Daoy (cell line): Measurements from ENCODE around the gene UBXN11. TPM values are rescaled to one million over a fixed set of nuclear protein-coding genes. Genes with fewer than 3 reads are reported as not detected.

Experiments used
- DNase-seq: peaks from one replicate; pipeline ENCODE4 v3.0.0-alpha.2; 2015; ENCODE audit warnings: low read depth
- total RNA-seq: library from RNA; depleted of rRNA; stranded (reverse); fragments of >200 nt; shearing (Covaris generic); gene quantifications from 2 replicates; pipeline ENCODE4 v1.2.3, GENCODE V29; 2014; rRNA removed

The UBXN11 gene
- total RNA-seq, 1 experiment from 2014 or later, result 9.0 TPM

DNA sequence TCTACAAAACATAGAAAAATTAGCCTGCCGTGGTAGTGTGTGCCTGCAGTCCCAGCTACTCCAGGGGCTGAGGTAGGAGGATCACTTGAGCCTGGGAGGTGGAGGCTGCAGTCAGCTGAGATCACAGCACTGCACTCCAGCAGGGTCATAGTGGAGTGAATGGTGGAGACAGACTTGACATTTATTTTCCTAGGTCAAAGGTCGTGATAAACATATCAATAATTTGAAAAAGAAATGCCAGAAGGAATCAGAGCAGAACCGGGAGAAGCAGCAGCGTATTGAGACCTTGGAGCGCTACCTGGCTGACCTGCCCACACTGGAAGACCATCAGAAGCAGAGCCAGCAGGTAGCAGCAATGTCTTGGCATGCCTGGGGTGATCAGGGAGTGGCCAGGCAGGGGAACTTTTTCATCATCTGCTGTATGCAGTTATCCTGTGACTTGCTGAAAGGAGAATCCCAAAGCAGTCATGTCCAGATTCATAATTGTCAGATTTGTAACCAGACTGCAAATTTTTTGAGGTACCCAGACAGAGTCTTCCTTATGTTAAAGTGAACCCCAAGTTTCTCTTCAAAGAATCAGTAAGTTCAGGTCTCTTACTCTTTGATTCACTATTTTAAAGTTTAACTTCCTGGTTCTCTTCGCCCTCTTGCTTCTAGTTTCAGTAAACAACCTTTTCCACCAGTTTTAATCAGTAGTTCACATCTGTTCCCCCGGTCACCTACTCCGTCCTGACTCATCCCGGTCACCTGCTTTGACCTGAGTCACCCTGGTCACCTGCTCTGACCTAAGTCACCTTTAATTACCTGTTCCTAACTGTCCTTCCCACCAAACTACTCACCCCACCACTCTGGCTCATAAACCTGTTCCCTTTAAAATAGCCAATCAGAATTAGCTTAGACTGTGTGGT, 37.9 kb downstream of the UBXN11 start:
- no peak for DNase-seq

DNA sequence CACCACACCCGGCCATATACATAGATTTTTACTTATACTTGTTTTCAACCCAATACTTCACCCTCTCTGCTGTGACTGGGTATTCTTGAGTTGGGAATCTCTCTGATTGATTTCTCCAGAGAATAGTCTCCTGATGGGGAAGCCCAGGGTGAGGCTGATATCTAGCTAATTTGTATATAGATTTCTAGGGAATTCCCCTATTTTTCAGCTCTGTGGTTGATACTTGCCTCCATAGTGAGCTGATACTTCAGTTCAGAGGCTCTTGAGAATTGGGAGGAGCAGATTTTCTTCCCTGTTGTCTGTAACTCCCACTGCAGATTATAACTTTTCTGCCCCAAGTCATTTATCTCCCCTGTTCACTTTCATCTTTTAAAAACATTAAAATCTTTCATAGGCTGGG, 41.0 kb downstream of the UBXN11 start:
- no peak for DNase-seq

DNA sequence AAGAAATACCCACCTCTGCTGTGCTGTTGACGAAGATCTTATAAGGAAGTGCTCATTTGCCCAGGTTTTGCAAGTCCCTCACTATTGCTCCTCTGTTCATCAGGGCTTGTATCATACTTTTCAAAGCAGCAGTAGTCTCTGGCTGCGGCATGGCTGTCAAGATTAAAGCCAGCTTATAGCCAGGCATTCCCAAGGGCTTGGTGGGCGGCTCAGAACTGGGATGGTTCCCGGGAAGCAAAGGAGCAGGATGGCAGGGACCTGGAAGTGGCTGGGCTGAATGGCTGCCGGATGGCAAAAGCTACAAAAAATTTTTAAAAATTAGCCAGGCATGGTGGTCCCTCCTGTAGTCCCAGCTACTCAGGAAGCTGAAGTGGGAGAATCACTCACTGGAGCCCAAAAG, 43.2 kb downstream of the UBXN11 start:
- DNase-seq, result no peak

DNA sequence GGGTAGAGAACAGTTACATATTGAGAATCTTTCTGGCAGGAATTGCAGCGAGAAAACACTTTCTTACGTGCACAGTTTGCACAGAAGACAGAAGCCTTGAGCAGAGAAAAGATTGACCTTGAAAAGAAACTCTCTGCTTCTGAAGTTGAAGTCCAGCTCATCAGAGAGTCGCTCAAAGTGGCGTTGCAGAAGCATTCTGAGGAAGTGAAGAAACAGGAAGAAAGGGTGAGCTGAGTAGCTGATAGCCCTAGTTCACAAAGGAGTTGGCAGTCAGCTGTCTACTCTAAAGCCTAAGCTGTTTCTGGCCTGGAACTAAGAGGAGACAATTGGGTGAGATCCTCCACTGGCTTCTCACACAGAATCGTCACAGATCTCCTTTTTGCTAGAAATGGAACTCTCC, 46.9 kb downstream of the UBXN11 start:
- no peak for DNase-seq

DNA sequence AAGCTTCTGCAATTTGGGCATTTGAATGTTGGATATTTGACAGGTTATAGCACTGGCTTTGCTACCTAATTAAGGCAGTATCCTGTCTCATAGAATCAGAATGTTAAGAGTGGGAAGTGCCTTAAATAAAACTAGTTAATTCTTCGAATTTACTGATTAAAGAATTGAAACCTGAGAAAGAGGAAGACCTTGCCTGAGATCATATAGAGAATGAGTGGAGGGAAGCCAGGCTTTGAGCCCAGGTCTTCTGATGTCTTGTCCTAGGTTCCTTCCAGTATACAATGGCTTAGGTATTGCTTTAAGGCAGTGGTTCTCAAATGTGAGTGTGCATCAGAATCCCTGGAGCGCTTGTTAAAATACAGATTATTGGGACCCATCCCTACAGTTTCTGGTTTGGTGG, 47.4 kb downstream of the UBXN11 start:
- no peak for DNase-seq

DNA sequence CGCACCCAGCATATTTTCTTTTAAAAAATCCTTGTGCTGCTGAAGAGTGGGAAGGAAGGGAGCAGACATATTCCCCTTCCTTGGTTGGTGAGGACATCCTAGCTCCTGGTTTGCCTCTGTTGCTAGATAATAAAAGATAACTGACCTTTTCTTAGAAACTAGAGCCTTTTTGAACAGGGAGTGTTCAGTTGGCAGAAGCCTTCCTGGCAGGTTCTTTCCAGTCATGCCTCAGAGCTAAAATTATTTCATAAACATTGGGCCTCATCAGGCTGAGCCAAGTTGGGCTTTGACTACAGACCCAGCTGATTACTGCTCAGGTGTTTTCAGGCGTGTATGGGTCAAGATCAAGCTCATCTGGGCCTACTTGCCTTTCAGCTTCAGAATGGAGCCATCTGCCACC, 49.2 kb downstream of the UBXN11 start:
- DNase-seq, result no peak

DNA sequence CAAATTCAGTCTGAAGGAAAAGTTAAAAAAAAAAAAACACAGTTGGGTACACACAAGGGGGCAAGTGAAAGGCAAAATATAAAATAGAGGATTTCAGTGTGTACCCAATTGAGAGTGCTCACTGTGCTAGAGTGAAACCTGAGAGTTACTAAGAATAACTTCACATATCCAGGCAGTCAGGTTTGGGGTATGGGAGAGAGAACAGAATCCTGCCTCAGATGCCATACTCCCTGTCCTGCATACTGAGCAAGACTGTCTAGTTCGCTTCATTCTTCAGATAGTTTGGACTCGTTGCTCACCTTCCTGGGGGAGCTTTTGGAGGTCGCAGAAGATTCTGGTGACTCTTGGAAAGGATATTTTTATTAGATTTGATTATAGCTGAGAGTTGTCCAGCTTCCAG, 52.0 kb downstream of the UBXN11 start:
- DNase-seq, result no peak

DNA sequence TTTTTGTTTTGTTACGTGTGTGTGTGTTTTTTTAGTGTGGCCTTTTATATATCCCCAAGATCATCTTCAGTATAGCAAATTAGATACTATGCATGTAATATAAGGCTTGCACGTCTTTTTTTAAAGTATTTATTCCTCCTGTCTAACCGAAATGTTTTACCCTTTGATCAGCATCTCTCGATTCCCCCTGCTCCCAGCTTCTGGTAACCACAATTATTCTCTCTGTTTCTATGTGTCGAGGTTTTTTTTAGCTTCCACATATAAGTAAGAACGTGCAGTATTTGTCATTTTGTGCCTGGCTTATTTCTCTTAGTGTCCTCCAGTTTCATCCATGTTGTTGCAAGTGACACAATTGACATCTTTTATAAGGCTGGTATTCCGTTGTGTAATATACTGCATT, 53.7 kb downstream of the UBXN11 start:
- no peak for DNase-seq

DNA sequence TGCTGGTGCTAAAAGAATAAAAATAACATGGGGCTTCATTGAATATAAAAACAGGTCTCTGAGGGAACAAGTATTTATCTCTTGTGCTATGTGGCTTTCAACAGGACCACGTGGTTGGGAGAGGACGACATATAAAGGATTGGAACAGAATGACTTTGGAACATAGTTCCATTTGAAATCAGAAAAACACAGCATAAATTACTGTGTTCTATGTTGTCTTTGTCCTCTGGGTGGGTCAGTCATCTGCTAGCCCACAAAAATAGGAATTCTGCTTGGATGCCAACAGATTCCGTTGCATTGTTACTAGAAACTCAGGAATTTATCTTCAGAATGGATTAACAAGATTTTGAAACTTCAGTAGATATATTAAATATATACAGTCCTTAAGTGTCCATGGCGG, 66.5 kb downstream of the UBXN11 start:
- DNase-seq, result no peak

DNA sequence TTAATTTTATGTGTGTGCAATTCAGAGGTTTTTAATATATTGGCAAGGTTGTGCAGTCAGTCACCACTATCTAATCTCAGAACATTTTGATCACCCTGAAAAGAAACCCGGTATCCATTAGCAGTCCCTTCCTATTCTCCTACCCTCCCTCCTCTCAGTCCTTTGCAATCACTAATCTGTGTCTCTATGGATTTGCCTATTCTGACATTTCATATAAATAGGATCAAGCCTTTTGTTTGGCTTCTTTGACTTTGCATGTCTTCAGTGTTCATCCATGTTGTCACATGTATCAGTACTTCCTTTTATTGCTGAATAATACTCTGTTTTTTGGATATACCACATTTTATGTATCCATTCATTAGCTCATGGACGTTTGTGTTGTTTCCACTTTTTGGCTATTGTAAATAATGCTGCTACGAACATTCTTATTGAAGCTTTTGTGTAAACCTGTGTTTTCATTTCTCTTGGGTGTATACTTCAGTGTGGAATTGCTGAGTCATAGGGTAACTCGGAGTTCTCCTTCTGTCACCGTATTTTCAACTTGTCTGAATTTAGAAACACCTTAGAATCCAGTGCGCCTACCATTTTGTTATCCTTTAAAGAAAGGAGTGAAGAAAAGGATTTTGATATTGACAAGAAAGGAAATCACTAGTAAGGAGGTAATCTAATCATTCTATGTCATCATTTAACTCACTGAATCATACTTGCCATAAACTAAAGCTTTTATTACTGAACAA, 69.0 kb downstream of the UBXN11 start:
- peak; percentile 20 for DNase-seq

DNA sequence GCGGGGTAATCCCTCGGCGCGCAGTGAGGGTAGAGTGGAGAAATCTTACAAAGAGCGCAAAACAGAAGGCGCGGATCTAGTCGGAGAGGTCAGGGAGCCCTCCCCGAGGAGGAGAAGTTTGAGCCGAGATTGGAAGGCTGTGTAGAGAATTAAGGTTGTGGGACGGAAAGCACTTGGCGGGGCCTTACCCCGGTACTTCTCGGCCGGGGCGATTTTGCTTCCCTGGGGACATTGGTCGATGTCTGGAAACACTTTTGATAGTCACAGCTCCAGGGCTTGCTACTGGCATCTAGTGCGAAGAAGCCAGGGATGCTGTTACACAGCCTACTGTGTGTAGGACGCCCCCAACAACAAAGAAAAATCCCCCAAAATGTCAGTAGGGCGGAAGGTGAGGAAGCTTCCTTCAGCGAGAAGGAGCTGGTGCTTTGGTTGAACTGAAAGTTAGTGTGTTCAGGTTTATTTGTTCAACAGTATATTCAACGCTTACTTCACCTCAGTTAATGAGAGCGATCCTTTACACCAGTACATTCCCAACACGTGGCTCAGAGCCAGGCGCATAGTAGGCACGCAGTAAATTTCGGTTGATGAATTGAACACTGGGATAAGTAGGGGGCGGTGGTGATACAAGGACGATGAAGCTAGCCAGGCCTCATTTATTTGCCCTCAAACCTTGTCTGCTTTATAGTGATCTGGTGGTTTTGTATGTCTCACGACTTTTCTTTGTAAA, 71.6 kb downstream of the UBXN11 start:
- DNase-seq, result peak; percentile 46

DNA sequence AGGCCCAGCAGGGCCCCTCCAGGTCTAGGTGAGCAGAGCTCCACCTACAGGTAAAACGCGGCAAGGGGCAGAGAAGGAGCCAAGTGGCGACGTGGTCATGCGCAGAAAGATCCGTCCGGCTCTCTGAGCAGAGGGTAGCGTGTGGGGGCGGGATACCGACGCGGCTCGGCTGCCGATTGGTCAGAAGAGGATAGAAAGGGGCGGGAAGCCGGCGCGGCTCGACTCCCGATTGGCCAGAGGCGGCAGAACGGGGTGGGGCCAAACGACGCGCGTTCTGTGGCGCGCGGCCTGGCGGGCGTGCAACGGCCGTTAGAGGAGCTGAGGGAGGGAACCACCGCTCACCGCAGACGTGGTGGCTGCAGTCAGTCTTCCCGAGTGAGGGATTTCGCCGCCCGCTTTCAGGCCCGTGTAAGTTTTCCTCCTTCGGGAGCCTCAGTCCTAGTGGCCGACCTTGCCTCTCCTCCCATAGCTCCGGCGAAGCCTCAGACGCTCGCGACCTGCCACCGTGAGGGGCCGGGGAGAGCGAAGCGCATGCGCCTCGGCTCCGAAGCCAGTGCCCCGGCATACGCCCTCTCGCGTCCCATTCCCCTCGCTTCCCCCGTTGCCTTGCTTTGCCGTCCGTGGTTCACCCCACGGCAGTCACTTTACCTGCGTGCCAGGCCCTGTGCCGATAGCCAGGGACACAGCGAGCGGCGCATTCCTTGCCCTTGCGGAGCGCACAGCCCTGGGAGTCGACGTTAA, 72.4 kb downstream of the UBXN11 start, which contains the start of gene CEP85:
CEP85 (plus strand) TSS at position 298 of the 741 bp plus-strand sequence. CDS start 5,584 bp downstream, outside the sequence.
- peak; percentile 98 for DNase-seq

Other genes starting within 250 kb of the UBXN11 start
- gene TRIM63, start 239.0 kb downstream of the UBXN11 start, total RNA-seq, result not detected in 2 replicates
- gene PDIK1L, start 194.8 kb downstream of the UBXN11 start, total RNA-seq, result 9.4 and 12.2 TPM in 2 replicates
- gene FAM110D, start 147.6 kb downstream of the UBXN11 start, total RNA-seq, result 0.51 TPM in 1 of 2 replicates, not detected in the other
- not detected in 2 replicates for gene C1orf232, start 137.7 kb downstream of the UBXN11 start, total RNA-seq
- 14.5 and 39.7 TPM in 2 replicates for gene ZNF593, start 136.7 kb downstream of the UBXN11 start, total RNA-seq
- gene ZNF593OS, start 134.8 kb downstream of the UBXN11 start, total RNA-seq, result not detected in 2 replicates
- 1.3 TPM in 2 replicates for gene CNKSR1, start 129.1 kb downstream of the UBXN11 start, total RNA-seq
- not detected in 2 replicates for gene CATSPER4, start 116.0 kb downstream of the UBXN11 start, total RNA-seq
- 27.4 and 34.5 TPM in 2 replicates for gene CEP85, start 72.4 kb downstream of the UBXN11 start, total RNA-seq
- gene SH3BGRL3, start 26.6 kb downstream of the UBXN11 start, total RNA-seq, result 50.6 and 66.8 TPM in 2 replicates
- gene CD52, start 11.3 kb upstream of the UBXN11 start, total RNA-seq, result not detected in 2 replicates
- 0.34 and 0.51 TPM in 2 replicates for gene CRYBG2, start 47.5 kb upstream of the UBXN11 start, total RNA-seq
- gene ZNF683, start 66.1 kb upstream of the UBXN11 start, total RNA-seq, result not detected in 2 replicates
- gene LIN28A, start 104.2 kb upstream of the UBXN11 start, total RNA-seq, result 0.86 TPM in 1 of 2 replicates, not detected in the other
- gene DHDDS, start 125.7 kb upstream of the UBXN11 start, total RNA-seq, result 44.9 and 55.4 TPM in 2 replicates
- gene HMGN2, start 165.8 kb upstream of the UBXN11 start, total RNA-seq, result 662 and 765 TPM in 2 replicates
- gene RPS6KA1, start 223.1 kb upstream of the UBXN11 start, total RNA-seq, result 30.4 and 35.7 TPM in 2 replicates